Naive B cell (primary cell): ENCODE measurements around the gene GARIN5A. TPM values are rescaled to one million over a fixed set of nuclear protein-coding genes. Genes with fewer than 3 reads are reported as not detected.

Experiments used
- ATAC-seq, 2 donors: fragments of 150-1000 bp; cut with Tn5 transposase; 2 replicates each; pipeline ENCODE4 v1.10.0; 2021; ENCODE audit warnings: low read depth in 2 of 2, mild to moderate bottlenecking in 2 of 2, moderate library complexity in 2 of 2
- DNase-seq: peaks from one replicate; pipeline ENCODE4 v3.0.0; 2022
- H3K27ac Mint-ChIP-seq, 6 donors: one replicate each; pipeline ENCODE4 v1.8.0; 2020 to 2022; ENCODE audit warnings: mild to moderate bottlenecking in 6 of 6, mixed read lengths in 6 of 6, moderate library complexity in 5 of 6, inconsistent platforms in 2 of 6
- H3K27me3 Mint-ChIP-seq, 3 donors: one replicate each; pipeline ENCODE4 v1.8.0; 2021 to 2022; ENCODE audit warnings: mixed read lengths in 3 of 3, mild to moderate bottlenecking in 1 of 3
- H3K36me3 Mint-ChIP-seq, 2 donors: one replicate each; pipeline ENCODE4 v1.8.0; 2020 to 2022; ENCODE audit warnings: mixed read lengths in 2 of 2, inconsistent platforms in 1 of 2, mild to moderate bottlenecking in 1 of 2
- H3K4me1 Mint-ChIP-seq, 3 donors: one replicate each; pipeline ENCODE4 v1.8.0; 2020 to 2022; ENCODE audit warnings: mixed read lengths in 3 of 3, inconsistent platforms in 1 of 3, mild to moderate bottlenecking in 1 of 3, moderate library complexity in 1 of 3
- H3K4me3 Mint-ChIP-seq, 8 donors: one replicate each; pipeline ENCODE4 v1.8.0; 2020 to 2022; ENCODE audit warnings: mild to moderate bottlenecking in 8 of 8, mixed read lengths in 8 of 8, moderate library complexity in 8 of 8, inconsistent platforms in 2 of 8
- H3K9me3 Mint-ChIP-seq, 7 donors: one replicate each; pipeline ENCODE4 v1.8.0; 2020 to 2022; ENCODE audit warnings: mixed read lengths in 7 of 7, mild to moderate bottlenecking in 5 of 7, inconsistent platforms in 2 of 7, moderate library complexity in 1 of 7
- polyA plus RNA-seq, 6 donors: library from polyadenylated mRNA; unstranded; fragments of 300-500 nt; fragmentation: Illumina TruSeq; gene quantifications; one replicate each; pipeline ENCODE4 v1.2.3, GENCODE V29; 2021; ENCODE audit warnings: low read depth in 6 of 6

GARIN5A gene
- polyA plus RNA-seq, 6 donors from 2014 or later, result 0.38 to 2.2 (median 0.50) TPM; not detected in 1

DNA sequence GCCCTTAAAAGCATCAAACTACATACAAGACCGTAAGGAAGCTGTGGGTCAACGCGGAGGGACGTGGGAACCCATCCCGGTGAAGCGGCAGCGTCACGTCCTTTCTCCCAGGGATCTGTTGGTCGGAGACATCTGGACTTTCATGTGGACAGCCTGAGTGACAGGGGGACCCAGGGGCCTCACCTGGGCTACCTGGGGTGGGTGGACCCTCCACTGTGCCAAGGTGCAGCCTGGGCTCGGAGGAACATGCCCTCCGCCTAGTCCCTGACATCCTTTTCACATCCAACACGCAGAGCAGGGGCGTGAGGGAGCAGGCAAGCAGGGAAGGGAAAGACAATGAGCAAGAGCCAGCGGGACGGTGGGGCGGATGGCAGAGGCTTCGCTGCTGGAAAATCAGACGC is 13.8 kb upstream of the GARIN5A start:
- peak overlapping the region in 3 of 6 donors; percentile 37 to 77 (median 71) for H3K27ac Mint-ChIP-seq
- H3K27me3 Mint-ChIP-seq, result peaks cover 4 to 16% (median 7%) of the 10 kb centered on the region in 3 donors
- H3K4me1 Mint-ChIP-seq, result peaks cover 43 to 55% (median 51%) of the 10 kb centered on the region in 3 donors
- H3K36me3 Mint-ChIP-seq, result peaks cover 0 to 18% of the 10 kb centered on the region in 2 donors
- ATAC-seq (no peak), DNase-seq (no peak)
- H3K9me3 Mint-ChIP-seq, result no peaks in the 10 kb centered on the region
- no peak overlapping the region for H3K4me3 Mint-ChIP-seq

DNA sequence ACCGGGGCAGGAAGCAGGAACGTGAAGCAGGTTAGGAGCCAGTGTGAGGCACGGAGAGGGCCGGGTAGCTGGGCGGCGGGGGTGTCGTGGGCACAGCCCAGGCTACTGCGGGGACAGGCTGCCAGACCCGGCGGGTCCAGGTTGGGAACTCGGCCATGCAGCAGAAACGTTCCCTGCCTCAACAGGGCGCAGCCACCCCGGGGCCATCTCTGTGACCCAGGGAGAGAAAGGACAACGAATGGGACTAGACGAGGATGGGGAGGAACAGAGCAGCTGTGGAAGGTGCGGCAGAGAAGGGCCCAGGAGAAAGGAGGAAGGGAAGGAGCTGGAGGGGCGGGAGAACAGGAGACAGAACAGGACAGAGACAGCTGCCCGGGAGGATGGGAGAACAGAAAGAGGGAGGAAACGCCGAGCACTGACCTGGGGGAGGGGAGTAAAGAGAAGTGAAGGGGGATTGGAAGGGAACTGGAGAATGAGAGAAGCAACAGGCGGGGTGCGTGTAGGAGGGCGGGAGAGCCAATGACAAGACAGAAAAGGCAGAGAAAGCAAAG is 12.9 kb upstream of the GARIN5A start:
- peak overlapping the region in 2 of 8 donors; percentile 63 to 69 for H3K4me3 Mint-ChIP-seq
- DNase-seq (no peak), ATAC-seq (no peak)
- H3K27me3 Mint-ChIP-seq, result peaks cover 4 to 16% (median 7%) of the 10 kb centered on the region in 3 donors
- H3K4me1 Mint-ChIP-seq, result peaks cover 46 to 59% (median 51%) of the 10 kb centered on the region in 3 donors
- H3K9me3 Mint-ChIP-seq, result no peaks in the 10 kb centered on the region
- H3K27ac Mint-ChIP-seq, result peak overlapping the region in 3 of 6 donors; percentile 12 to 70 (median 50)
- peaks cover 0 to 18% of the 10 kb centered on the region in 2 donors for H3K36me3 Mint-ChIP-seq

DNA sequence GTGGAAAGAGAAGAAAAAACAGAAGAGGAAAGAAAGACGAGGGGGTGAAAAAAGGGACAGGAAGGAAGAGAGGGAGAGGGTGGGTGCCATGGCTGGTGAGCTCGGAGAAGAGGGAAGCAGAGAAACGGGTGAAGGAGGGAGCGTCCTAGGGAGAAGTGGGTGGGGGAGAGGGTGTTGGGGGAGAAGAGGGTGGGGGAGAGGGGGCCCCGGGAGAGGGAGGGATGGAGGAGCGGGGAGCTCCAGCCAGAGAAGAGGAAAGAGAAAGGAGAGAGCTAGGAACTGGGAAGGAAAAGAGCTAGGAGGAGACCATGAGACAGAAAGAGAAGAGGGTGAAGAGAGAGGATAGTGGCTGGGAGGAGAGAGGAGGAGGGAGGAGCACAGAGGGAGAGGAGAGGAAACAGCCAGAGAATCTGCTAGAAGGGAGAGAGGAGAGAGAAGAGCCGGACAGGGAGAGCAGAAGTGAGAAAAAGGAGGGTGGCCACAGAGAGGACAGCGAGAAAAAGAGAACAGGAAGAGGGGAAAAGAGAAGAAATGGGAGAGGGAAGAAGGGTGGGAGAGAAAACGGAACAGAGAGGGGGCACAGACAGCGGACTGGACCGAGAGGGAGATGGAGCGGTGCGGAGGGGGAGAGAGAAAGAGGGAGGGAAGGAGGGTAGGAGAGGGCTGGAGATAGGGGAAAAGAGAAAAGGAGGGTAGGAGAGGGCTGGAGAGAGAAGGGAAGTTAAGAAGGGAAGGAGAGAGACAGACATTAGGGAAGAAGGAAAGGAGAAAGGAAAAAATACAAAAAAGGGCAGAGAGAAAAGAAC is 11.9 kb upstream of the GARIN5A start:
- peaks cover 4 to 16% (median 7%) of the 10 kb centered on the region in 3 donors for H3K27me3 Mint-ChIP-seq
- no peak for DNase-seq
- no peak for ATAC-seq
- H3K9me3 Mint-ChIP-seq, result no peaks in the 10 kb centered on the region
- peaks cover 0 to 18% of the 10 kb centered on the region in 2 donors for H3K36me3 Mint-ChIP-seq
- H3K4me3 Mint-ChIP-seq, result no peak overlapping the region
- peak overlapping the region in 2 of 6 donors; percentile 12 to 33 for H3K27ac Mint-ChIP-seq
- peaks cover 46 to 59% (median 51%) of the 10 kb centered on the region in 3 donors for H3K4me1 Mint-ChIP-seq

DNA sequence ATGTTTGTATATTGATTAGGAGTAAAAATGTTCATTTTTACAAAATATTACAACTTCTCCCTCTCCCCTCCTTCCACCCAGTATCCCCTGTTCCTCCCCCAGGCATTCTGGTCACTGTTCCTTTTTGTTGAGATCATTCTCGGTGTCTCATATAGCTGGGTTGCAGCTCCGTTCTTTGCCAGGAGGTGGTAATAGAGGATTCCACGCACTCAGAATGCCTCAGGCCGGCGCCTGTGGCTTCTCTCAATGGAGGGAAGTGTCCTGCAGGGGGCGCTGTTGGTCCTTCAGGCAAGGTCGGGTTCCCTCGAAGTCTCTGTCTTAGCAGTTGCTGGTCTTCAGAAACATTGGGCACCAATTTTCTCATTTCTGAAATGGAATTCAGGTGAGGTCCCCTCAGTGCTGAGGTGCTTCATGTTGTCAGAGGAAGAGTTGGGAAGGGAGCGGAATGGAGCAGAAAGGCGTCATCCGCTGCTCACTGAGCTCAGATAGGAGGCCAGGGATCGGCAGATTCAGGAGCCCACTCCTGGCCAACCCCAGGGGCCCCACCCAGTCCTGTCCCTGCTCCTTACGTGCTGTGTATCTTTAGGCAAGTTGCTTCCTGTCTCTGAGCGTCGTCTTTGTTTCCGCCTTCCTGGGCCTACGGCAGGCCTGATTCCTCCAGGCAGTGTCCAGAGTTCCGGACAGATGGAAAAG is 10.3 kb upstream of the GARIN5A start:
- peaks cover 40 to 54% (median 44%) of the 10 kb centered on the region in 3 donors for H3K4me1 Mint-ChIP-seq
- no peak overlapping the region for H3K4me3 Mint-ChIP-seq
- H3K27me3 Mint-ChIP-seq, result peaks cover 4 to 11% (median 7%) of the 10 kb centered on the region in 3 donors
- no peaks in the 10 kb centered on the region for H3K9me3 Mint-ChIP-seq
- H3K36me3 Mint-ChIP-seq, result peaks cover 0 to 25% of the 10 kb centered on the region in 2 donors
- H3K27ac Mint-ChIP-seq, result peak overlapping the region in 3 of 6 donors; percentile 27 to 82 (median 62)
- DNase-seq (peak; percentile 19), ATAC-seq (peak; percentile 50 to 64)

DNA sequence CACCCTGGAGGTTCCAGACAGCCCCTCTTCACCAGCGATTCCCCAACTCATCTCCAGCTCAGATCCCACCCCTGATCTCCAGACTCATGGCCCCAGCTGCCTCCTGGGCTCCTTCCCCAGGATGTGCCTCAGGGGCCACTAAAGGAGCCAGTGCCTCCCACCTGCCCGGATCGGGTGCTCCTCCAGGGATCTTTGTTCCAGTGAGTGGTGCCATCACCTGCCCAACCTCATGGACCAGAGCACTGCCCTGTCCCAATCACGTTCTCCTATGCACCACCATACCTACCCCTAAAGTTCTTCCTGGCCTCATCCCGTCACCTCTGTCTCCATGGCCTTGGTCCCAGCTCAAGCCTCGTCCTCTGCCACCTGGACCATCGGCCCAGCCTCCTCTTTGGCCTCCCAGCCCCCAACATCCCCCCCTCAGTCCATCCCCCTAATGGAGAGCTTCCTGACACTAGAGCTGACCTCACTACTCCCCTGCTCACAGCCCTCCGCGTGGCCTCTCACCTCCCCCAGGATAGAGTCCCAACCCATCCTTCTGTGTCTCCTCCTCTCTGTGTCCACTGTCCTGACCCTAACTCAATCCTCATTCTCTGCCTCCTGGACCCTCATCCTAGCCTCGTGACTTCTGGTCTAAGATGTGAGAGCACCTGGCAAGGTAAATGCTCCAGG is 8.8 kb upstream of the GARIN5A start:
- H3K27me3 Mint-ChIP-seq, result peaks cover 0 to 7% (median 0%) of the 10 kb centered on the region in 3 donors
- no peak overlapping the region for H3K4me3 Mint-ChIP-seq
- peak overlapping the region in 5 of 6 donors; percentile 44 to 86 (median 68) for H3K27ac Mint-ChIP-seq
- ATAC-seq (no peak), DNase-seq (no peak)
- no peaks in the 10 kb centered on the region for H3K9me3 Mint-ChIP-seq
- peaks cover 28 to 48% (median 29%) of the 10 kb centered on the region in 3 donors for H3K4me1 Mint-ChIP-seq
- peaks cover 0 to 32% of the 10 kb centered on the region in 2 donors for H3K36me3 Mint-ChIP-seq

DNA sequence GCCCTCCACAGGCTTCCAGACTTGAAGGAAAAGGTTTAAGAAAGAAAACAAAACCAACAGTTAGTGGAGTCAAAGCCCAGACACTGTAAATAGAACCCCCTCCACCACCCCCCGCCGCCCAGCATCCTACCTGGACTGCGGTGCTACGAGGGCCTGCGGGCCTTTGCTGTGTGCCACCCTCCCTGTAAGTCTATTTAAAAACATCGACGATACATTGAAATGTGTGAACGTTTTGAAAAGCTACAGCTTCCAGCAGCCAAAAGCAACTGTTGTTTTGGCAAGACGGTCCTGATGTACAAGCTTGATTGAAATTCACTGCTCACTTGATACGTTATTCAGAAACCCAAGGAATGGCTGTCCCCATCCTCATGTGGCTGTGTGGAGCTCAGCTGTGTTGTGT is 6.3 kb upstream of the GARIN5A start:
- ATAC-seq, result no peak
- DNase-seq, result no peak
- H3K9me3 Mint-ChIP-seq, result no peaks in the 10 kb centered on the region
- H3K27ac Mint-ChIP-seq, result peak overlapping the region in 1 of 6 donors; percentile 16
- H3K27me3 Mint-ChIP-seq, result peaks cover 0 to 6% (median 0%) of the 10 kb centered on the region in 3 donors
- peaks cover 0 to 21% of the 10 kb centered on the region in 2 donors for H3K36me3 Mint-ChIP-seq
- H3K4me1 Mint-ChIP-seq, result peaks cover 22 to 35% (median 24%) of the 10 kb centered on the region in 3 donors
- peak overlapping the region in 2 of 8 donors; percentile 29 to 30 for H3K4me3 Mint-ChIP-seq

DNA sequence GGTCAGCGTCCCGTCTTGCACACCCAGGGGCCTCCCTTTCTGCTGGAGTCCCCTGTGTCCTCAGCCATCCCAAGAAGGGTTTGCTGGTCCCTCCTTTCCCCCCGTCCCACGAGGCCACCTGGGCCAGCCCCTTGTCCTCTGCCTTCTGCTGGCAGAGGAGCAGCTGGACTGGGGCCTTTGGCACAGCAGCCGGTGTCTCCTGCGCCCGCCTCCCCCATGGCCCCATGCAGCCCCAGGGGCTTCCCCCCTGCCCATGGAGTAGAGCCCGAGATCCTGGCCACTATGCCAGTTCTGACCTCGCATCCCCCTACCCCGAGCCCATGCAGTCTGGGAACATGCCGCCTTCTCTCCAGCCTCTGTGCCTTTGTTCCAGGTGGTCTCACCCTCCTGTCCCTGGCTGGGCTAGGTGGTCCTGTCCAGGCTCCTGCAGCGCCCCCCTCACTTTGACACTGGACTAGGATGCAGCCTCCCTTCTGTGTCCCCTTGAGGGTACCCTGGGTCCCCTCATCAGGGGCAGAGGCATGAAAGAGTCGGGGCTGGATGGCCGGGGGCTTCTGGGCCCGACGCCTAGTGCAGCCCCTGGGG is 5.7 kb upstream of the GARIN5A start:
- no peaks in the 10 kb centered on the region for H3K9me3 Mint-ChIP-seq
- ATAC-seq (no peak), DNase-seq (no peak)
- H3K4me3 Mint-ChIP-seq, result peak overlapping the region in 1 of 8 donors; percentile 30
- peaks cover 0 to under 1% (median 0%) of the 10 kb centered on the region in 3 donors for H3K27me3 Mint-ChIP-seq
- H3K4me1 Mint-ChIP-seq, result peaks cover 24 to 35% (median 24%) of the 10 kb centered on the region in 3 donors
- peak overlapping the region in 4 of 6 donors; percentile 11 to 88 (median 66) for H3K27ac Mint-ChIP-seq
- H3K36me3 Mint-ChIP-seq, result peaks cover 0 to 21% of the 10 kb centered on the region in 2 donors

DNA sequence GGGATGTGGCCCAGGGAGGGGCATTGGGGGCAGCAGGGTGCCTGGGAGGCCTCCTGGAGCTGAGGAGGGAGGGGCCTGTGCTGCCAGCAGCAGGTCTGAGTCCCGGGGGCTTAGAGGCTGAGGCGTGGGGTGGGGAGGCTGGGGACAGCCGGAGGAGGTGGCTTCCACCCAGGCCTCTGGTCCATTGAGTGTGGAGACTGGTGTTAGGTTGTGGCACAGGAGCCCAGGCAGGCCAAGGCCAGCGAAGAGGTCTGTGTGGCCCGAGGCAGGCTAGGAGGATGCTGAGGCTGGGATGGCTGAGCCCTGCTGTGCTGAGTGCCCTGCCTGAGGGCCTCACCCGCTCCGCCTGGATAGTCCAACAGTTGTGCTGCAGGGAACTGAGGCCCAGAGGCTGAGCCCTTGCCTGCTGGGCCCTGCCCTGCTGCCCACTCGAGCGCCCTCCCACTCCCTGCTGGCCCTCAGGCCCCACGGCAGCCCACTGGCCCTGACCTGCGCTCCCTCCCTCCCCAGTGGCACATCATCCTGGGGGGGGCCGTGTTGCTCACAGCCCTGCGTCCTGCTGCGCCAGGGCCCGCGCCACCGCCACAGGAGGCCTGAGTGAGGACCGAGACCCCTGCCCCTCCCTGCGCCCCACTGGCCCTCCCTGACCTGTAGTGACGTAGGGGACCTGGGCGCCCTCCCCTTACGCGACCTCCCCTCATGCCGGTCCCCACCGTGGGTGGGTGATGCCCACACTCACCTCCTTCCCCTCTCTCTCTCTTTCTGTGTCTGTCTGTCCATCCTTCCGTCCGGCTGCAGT is 4.9 kb upstream of the GARIN5A start:
- DNase-seq, result no peak
- Mint-ChIP-seq H3K27me3 (no peaks in the 10 kb centered on the region), H3K36me3 (peaks cover 0 to 21% of the 10 kb centered on the region in 2 donors), H3K4me3 (peak overlapping the region in 1 of 8 donors; percentile 25), H3K4me1 (peaks cover 26 to 33% (median 31%) of the 10 kb centered on the region in 3 donors), H3K9me3 (no peaks in the 10 kb centered on the region), H3K27ac (peak overlapping the region in 2 of 6 donors; percentile 32 to 58)
- ATAC-seq, result no peak

DNA sequence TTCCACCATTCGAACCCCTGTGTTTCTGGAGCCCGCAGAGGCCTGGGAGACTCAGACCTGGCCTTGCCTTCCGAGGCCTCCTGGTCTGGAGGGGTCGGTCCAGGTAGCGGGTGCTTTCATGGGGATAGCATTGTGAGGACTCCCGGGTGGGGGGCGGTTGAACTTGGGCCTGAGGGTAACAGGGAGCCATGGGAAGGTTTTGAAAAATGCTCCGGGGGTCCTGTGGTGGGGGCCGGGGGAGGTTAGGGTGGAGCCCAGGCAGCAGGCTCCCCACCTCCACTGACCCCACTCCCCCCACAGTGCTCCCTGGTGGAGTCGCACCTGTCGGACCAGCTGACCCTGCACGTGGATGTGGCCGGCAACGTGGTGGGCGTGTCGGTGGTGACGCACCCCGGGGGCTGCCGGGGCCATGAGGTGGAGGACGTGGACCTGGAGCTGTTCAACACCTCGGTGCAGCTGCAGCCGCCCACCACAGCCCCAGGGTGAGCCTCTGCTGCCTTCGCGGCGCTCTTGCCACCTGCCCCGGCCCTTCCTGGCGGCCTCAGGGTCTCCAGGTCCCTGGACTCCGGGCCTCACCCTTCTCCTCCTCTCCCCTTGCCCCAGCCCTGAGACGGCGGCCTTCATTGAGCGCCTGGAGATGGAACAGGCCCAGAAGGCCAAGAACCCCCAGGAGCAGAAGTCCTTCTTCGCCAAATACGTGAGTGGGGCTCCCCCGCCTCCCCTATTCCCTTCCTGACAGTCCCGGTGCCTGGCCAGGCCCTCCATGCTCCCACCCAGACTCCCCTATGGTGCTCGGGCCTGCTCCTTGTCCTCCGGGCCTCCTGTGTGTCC is 3.8 kb upstream of the GARIN5A start:
- H3K27ac Mint-ChIP-seq, result peak overlapping the region in 2 of 6 donors; percentile 58 to 67

DNA sequence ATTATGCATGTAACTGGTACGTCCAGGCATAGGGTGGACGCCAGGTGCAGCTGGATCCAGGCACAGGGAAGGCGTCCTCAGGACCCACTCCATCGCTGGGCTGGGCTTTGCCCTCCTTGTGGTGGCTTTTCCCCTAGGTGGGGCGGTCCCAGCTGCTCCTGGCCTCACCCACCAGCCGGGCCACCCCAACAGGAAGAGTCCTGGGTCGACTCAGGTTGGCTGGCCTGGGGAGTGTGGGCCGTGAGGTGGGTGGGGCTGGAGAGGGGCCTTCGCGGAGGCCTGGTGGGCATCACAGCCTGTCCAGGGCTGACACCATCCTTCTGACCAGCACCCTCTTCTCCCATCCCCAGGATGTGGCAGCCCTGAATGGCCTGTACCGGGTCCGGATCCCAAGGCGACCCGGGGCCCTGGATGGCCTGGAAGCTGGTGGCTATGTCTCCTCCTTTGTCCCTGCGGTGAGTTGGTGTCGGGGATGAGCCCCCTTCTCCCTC is 3.2 kb upstream of the GARIN5A start:
- DNase-seq (no peak), ATAC-seq (no peak)
- H3K4me1 Mint-ChIP-seq, result peaks cover 29 to 43% (median 37%) of the 10 kb centered on the region in 3 donors
- peaks cover 0 to 4% (median 0%) of the 10 kb centered on the region in 7 donors for H3K9me3 Mint-ChIP-seq
- H3K36me3 Mint-ChIP-seq, result peaks cover 0 to 21% of the 10 kb centered on the region in 2 donors
- H3K4me3 Mint-ChIP-seq, result peak overlapping the region in 1 of 8 donors; percentile 71
- no peaks in the 10 kb centered on the region for H3K27me3 Mint-ChIP-seq
- no peak overlapping the region for H3K27ac Mint-ChIP-seq

More for the DNA sequence above, 3.8 kb upstream of the GARIN5A start:
- H3K4me3 Mint-ChIP-seq, result no peak overlapping the region
- H3K27me3 Mint-ChIP-seq, result no peaks in the 10 kb centered on the region
- H3K4me1 Mint-ChIP-seq, result peaks cover 29 to 37% (median 36%) of the 10 kb centered on the region in 3 donors
- peaks cover 0 to 21% of the 10 kb centered on the region in 2 donors for H3K36me3 Mint-ChIP-seq
- no peak for DNase-seq
- H3K9me3 Mint-ChIP-seq, result peaks cover 0 to 2% (median 0%) of the 10 kb centered on the region in 7 donors
- ATAC-seq, result no peak
